Adrenal gland (tissue), 12 donors: ENCODE data around the gene TRAF3. TPM values are rescaled to one million over a fixed set of nuclear protein-coding genes. Genes with fewer than 3 reads are reported as not detected.
"Not testable (repeated sequence)": the region's sequence is repeated elsewhere in the genome, so short reads cannot be mapped to it uniquely, and the experiment has no call there.

ENCODE experiments used
- DNase-seq, 7 donors: peaks; one replicate each; pipeline ENCODE4 v3.0.0-alpha.2; 2019 to 2020
- H3K27ac ChIP-seq, 5 donors: fragments of 200-600 bp; sonication (generic) in 4 of 5; 1 replicate in 3 of 5; 2 replicates in 2 of 5; pipeline versions ENCODE4 v1.5.1 to v1.8.0; 2016 to 2020; ENCODE audit warnings: mild to moderate bottlenecking in 1 of 5
- H3K27me3 ChIP-seq: fragments of 200-600 bp; 2 replicates; pipeline ENCODE4 v1.8.0; 2021
- H3K36me3 ChIP-seq, 2 donors: fragments of 200-600 bp; replicated peaks in 1 of 2; 1 replicate in 1 of 2; 2 replicates in 1 of 2; pipeline versions ENCODE4 v1.5.1 to v1.8.0; 2018 to 2022
- H3K4me1 ChIP-seq, 2 donors: fragments of 200-600 bp; replicated peaks in 1 of 2; 1 replicate in 1 of 2; 2 replicates in 1 of 2; pipeline versions ENCODE4 v1.5.1 to v1.8.0; 2018 to 2021
- H3K4me3 ChIP-seq, 4 donors: fragments of 200-600 bp; sonication (generic) in 3 of 4; one replicate each; pipeline ENCODE4 v1.5.1; 2016 to 2018
- H3K9me3 ChIP-seq, 3 donors: fragments of 200-600 bp; sonication (generic) in 1 of 3; replicated peaks in 1 of 3; 1 replicate in 2 of 3; 2 replicates in 1 of 3; pipeline versions ENCODE4 v1.5.1 to v1.8.0; 2016 to 2021
- CTCF ChIP-seq, 6 experiments: fragments of 450-650 bp in 4 of 6; fragments of 200-600 bp in 2 of 6; sonication (generic) in 1 of 6; IDR thresholded peaks; 1 replicate in 5 of 6; 2 replicates in 1 of 6; pipeline versions ENCODE4 v1.5.1 to v1.8.0; 2016 to 2021; ENCODE audit warnings: antibody characterized with exemption in 6 of 6, mild to moderate bottlenecking in 2 of 6, moderate library complexity in 1 of 6
- POLR2A ChIP-seq, 2 donors: fragments of 450-650 bp; IDR thresholded peaks; one replicate each; pipeline ENCODE4 v1.6.1; 2017; ENCODE audit warnings: antibody characterized with exemption in 2 of 2, mild to moderate bottlenecking in 2 of 2, moderate library complexity in 1 of 2
- WGBS, 4 donors: extraction: QIAGEN DNeasy Blood & Tissue Kit in 2 of 4; methylation state at CpG; one replicate each; pipeline versions ENCODE4 v1.1.5 to v1.1.7; 2013 to 2017; 5-methylcytosine and 5-hydroxymethylcytosine counted together
- intact Hi-C, 2 donors: fragments of 100-400 bp; cut with DNase I; formaldehyde crosslinking; loops; one replicate each; pipeline versions ENCODE4 v1.14.1 to v1.15.0; 2022 to 2023
- polyA plus RNA-seq, 3 donors: library from polyadenylated mRNA; stranded (reverse); fragments of 200-250 nt in 2 of 3; fragments of 350-450 nt in 1 of 3; fragmentation: Illumina TruSeq in 1 of 3; extraction: RNeasy Lipid Tissue Mini Kit (QIAGEN cat#74804) in 1 of 3; gene quantifications; one replicate each; pipeline ENCODE4 v1.2.3, GENCODE V29; 2013 to 2014
- total RNA-seq, 9 donors: library from RNA; depleted of rRNA in 4 of 9; stranded (reverse); fragments of >200 nt in 4 of 9; fragments of 120-200 nt in 1 of 9; fragmentation: NEBNext Ultra II Directional in 1 of 9; extraction: Animal tissue kit (Norgen Biotek cat#: 25700) in 1 of 9; gene quantifications; one replicate each; pipeline versions ENCODE4 v1.1.0 to v1.2.4, GENCODE V29; 2013 to 2023
- donor health status: healthy with polysubstance abuse.
- donor health status: Bipolar disorder and iron deficiency.
- donor health status: DM: yes; HTN: yes; CAD: no.
- donor health status: DM: no; HTN: no; CAD: no.
- donor health status: DM: no; HTN: no; CAD: no.
- donor health status: DM: yes; HTN: yes; CAD: no.

The TRAF3 gene
- total and polyA plus RNA-seq, 12 donors, result 3.7 to 14.5 (median 9.8) TPM

- 93 to 99% (median 95%) methylated on average over 5 of the region's 5 CpGs for WGBS, 4 donors
These were observed 58.7 kb downstream of the TRAF3 start for GRCh38 chr14:102835959-102836358.

DNA sequence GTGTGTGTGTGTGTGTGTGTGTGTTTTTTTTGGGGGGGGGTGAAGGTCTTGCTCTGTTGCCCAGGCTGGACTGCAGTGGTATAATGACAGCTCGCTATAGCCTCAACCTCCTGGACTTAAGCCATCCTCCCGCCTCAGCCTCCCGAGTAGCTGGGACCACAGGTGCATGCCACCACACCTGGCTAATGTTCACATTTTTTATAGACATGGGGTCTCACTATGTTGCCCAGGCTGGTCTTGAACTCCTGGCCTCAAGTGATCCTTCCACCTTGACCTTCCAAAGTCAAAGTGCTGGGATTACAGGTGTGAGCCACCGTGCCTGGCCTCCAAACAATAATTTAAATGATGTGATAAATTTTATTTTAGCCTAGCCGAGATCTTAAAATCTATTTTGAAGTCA, 59.9 kb downstream of the TRAF3 start:
- H3K36me3 ChIP-seq, result not testable (repeated sequence)

More at GRCh38 chr14:102835959-102836358, 58.7 kb downstream of the TRAF3 start:
- H3K27ac ChIP-seq, result no peak overlapping the region
- no peaks in the 10 kb centered on the region for H3K4me1 ChIP-seq
- no peaks in the 10 kb centered on the region for H3K9me3 ChIP-seq
- TF ChIP-seq POLR2A (IDR thresholded peaks at IDR 0.05) (no peak), CTCF (IDR thresholded peaks at IDR 0.05) (no peak)
- H3K27me3 ChIP-seq, result no peaks in the 10 kb centered on the region
- no peaks in the 10 kb centered on the region for H3K36me3 ChIP-seq
- H3K4me3 ChIP-seq, result no peak overlapping the region
- no peak for DNase-seq
- intact Hi-C loops, result no loop called here

GRCh38 chr14:102838501-102838900, 61.3 kb downstream of the TRAF3 start:
- 68 to 87% (median 84%) methylated on average over 4 of the region's 4 CpGs for WGBS, 4 donors
- intact Hi-C loops, result no loop called here

More for the DNA sequence above, 59.9 kb downstream of the TRAF3 start:
- 96 to 98% (median 97%) methylated on average over 5 of the region's 5 CpGs for WGBS, 4 donors
- H3K27me3 ChIP-seq, DNase-seq, H3K27ac ChIP-seq, H3K4me1 ChIP-seq, H3K9me3 ChIP-seq, H3K4me3 ChIP-seq, intact Hi-C loops: not testable (repeated sequence)

DNA sequence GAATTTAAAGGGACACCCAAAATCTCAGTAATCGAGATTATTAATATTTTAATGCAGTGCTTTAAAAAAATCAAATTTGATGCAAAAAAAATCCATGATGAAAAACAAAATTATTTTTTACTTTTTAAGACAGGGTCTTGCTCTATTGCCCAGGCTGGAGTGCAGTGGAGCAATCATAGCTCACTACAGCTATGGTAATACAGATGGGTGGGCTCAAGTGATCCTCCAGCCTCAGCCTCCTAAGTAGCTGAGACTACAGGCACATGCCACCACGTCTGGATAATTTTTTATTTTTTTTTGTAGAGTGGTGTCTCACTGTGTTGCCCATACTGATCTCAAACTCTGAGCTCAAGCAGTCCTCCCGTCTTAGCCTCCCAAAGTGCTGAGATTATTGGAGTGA, 62.9 kb downstream of the TRAF3 start:
- Histone ChIP-seq H3K4me3 (no peak overlapping the region), H3K9me3 (no peaks in the 10 kb centered on the region), H3K27ac (no peak overlapping the region), H3K4me1 (no peaks in the 10 kb centered on the region), H3K36me3 (no peaks in the 10 kb centered on the region), H3K27me3 (no peaks in the 10 kb centered on the region)
- WGBS, 4 donors, result 84 to 97% (median 91%) methylated on average over 3 of the region's 3 CpGs
- no peak for DNase-seq
- no peak for TF ChIP-seq POLR2A (IDR thresholded peaks at IDR 0.05)
- no peak for TF ChIP-seq CTCF (IDR thresholded peaks at IDR 0.05)
- intact Hi-C loops, result no loop called here

More at GRCh38 chr14:102838501-102838900, 61.3 kb downstream of the TRAF3 start:
- H3K4me1 ChIP-seq, result no peaks in the 10 kb centered on the region
- no peaks in the 10 kb centered on the region for H3K36me3 ChIP-seq
- no peak overlapping the region for H3K4me3 ChIP-seq
- H3K27ac ChIP-seq, result no peak overlapping the region
- TF ChIP-seq POLR2A (IDR thresholded peaks at IDR 0.05), result no peak
- no peak for TF ChIP-seq CTCF (IDR thresholded peaks at IDR 0.05)
- no peak for DNase-seq
- no peaks in the 10 kb centered on the region for H3K27me3 ChIP-seq
- H3K9me3 ChIP-seq, result no peaks in the 10 kb centered on the region

GRCh38 chr14:102840771-102841528, 63.7 kb downstream of the TRAF3 start:
- no peak for DNase-seq
- no peaks in the 10 kb centered on the region for H3K9me3 ChIP-seq
- H3K27me3 ChIP-seq, result no peaks in the 10 kb centered on the region
- TF ChIP-seq CTCF (IDR thresholded peaks at IDR 0.05) (no peak), POLR2A (IDR thresholded peaks at IDR 0.05) (no peak)
- H3K4me1 ChIP-seq, result no peaks in the 10 kb centered on the region
- H3K36me3 ChIP-seq, result no peaks in the 10 kb centered on the region
- intact Hi-C loops, result no loop called here
- H3K27ac ChIP-seq, result no peak overlapping the region
- WGBS, 4 donors, result 78 to 89% (median 85%) methylated on average over 8 of the region's 8 CpGs
- no peak overlapping the region for H3K4me3 ChIP-seq
